DMS 273 (cell line): ENCODE measurements around the gene GALNT17.

Experiments used
- DNase-seq: peaks from one replicate; lab custom pipeline; 2025; ENCODE audit not compliant: unreplicated experiment; lab: John Stamatoyannopoulos, UW

Gene GALNT17

GRCh38 chr7:71486856-71487628 is 355.1 kb downstream of the GALNT17 start:
- peak; percentile 47 for DNase-seq

- DNase-seq = peak; percentile 73
Observed at GRCh38 chr7:71488308-71488707, 356.4 kb downstream of the GALNT17 start.

- no peak for DNase-seq
Observed at GRCh38 chr7:71491336-71491735, 359.4 kb downstream of the GALNT17 start.

GRCh38 chr7:71495828-71496227 is 363.9 kb downstream of the GALNT17 start:
- DNase-seq = peak; percentile 90

GRCh38 chr7:71497256-71497946 is 365.5 kb downstream of the GALNT17 start:
- peak; percentile 96 for DNase-seq

GRCh38 chr7:71498381-71498780 is 366.4 kb downstream of the GALNT17 start:
- DNase-seq = no peak

- no peak for DNase-seq
Observed at GRCh38 chr7:71504697-71505441, 372.9 kb downstream of the GALNT17 start.

GRCh38 chr7:71506822-71507221 is 374.9 kb downstream of the GALNT17 start:
- no peak for DNase-seq

GRCh38 chr7:71507680-71508602 is 376.0 kb downstream of the GALNT17 start:
- DNase-seq = no peak

GRCh38 chr7:71509381-71509780 is 377.4 kb downstream of the GALNT17 start:
- no peak for DNase-seq

- peak; percentile 86 for DNase-seq
Observed at GRCh38 chr7:71511361-71511807, 379.4 kb downstream of the GALNT17 start.

GRCh38 chr7:71517940-71518699 is 386.2 kb downstream of the GALNT17 start:
- no peak for DNase-seq

GRCh38 chr7:71518880-71519279 is 386.9 kb downstream of the GALNT17 start:
- no peak for DNase-seq

GRCh38 chr7:71521506-71521905 is 389.6 kb downstream of the GALNT17 start:
- DNase-seq = peak; percentile 93

GRCh38 chr7:71526106-71526505 is 394.2 kb downstream of the GALNT17 start:
- no peak for DNase-seq

GRCh38 chr7:71527213-71527612 is 395.3 kb downstream of the GALNT17 start:
- no peak for DNase-seq

- no peak for DNase-seq
Observed at GRCh38 chr7:71535616-71536015, 403.7 kb downstream of the GALNT17 start.

- no peak for DNase-seq
Observed at GRCh38 chr7:71538210-71538609, 406.3 kb downstream of the GALNT17 start.

GRCh38 chr7:71539615-71540014 is 407.7 kb downstream of the GALNT17 start:
- no peak for DNase-seq
